ENCODE measurements around the gene GABRG3. TPM values are rescaled to one million over a fixed set of nuclear protein-coding genes. Genes with fewer than 3 reads are reported as not detected.

Gene GABRG3
- total RNA-seq, 1 donor from 2014 or later, result 3.0 TPM

GRCh38 chr15:27426805-27427204 lies 455.8 kb downstream of the GABRG3 start:
- no peak overlapping the region for H3K27ac Mint-ChIP-seq
- H3K36me3 Mint-ChIP-seq, result no peaks in the 10 kb centered on the region
- peaks cover 4% of the 10 kb centered on the region for H3K27me3 Mint-ChIP-seq (ENCODE audit: low read depth)
- H3K4me3 Mint-ChIP-seq, result no peak overlapping the region
- no peak for DNase-seq (ENCODE audit: low spot score in 2 of 2, unreplicated experiment in 2 of 2)
- H3K9me3 Mint-ChIP-seq, result peaks cover 23% of the 10 kb centered on the region
- H3K4me1 Mint-ChIP-seq, result peaks cover 3% of the 10 kb centered on the region
- TF ChIP-seq, protein P1, sequence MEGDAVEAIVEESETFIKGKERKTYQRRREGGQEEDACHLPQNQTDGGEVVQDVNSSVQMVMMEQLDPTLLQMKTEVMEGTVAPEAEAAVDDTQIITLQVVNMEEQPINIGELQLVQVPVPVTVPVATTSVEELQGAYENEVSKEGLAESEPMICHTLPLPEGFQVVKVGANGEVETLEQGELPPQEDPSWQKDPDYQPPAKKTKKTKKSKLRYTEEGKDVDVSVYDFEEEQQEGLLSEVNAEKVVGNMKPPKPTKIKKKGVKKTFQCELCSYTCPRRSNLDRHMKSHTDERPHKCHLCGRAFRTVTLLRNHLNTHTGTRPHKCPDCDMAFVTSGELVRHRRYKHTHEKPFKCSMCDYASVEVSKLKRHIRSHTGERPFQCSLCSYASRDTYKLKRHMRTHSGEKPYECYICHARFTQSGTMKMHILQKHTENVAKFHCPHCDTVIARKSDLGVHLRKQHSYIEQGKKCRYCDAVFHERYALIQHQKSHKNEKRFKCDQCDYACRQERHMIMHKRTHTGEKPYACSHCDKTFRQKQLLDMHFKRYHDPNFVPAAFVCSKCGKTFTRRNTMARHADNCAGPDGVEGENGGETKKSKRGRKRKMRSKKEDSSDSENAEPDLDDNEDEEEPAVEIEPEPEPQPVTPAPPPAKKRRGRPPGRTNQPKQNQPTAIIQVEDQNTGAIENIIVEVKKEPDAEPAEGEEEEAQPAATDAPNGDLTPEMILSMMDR (IDR thresholded peaks at IDR 0.05; ENCODE audit: unreplicated experiment), result no peak

DNA sequence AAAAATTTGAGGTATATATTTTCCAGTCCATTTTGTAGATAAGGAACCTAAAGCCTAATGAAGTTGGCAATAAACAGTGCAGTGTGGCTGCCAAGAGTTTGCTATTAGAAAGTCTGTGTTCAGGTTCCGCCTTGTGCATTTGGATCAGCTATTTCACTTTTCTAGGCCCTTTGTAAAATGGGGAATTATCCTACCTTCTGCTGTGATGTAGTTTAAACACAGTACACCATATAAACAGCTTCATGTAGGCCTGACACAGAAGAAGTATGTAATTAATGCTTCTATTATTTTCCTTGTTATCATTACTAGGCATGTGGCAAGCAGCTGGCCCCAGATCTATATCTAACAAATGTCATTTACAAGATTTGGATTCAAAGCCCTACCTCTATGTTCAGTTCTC lies 456.3 kb downstream of the GABRG3 start:
- no peak for DNase-seq (ENCODE audit: low spot score in 2 of 2, unreplicated experiment in 2 of 2)
- Mint-ChIP-seq H3K27ac (no peak overlapping the region), H3K4me3 (no peak overlapping the region), H3K4me1 (peaks cover 3% of the 10 kb centered on the region), H3K9me3 (peaks cover 25% of the 10 kb centered on the region), H3K36me3 (no peaks in the 10 kb centered on the region), H3K27me3 (ENCODE audit: low read depth) (peaks cover 2% of the 10 kb centered on the region)
- TF ChIP-seq, protein P1 (IDR thresholded peaks at IDR 0.05; ENCODE audit: unreplicated experiment), result no peak

DNA sequence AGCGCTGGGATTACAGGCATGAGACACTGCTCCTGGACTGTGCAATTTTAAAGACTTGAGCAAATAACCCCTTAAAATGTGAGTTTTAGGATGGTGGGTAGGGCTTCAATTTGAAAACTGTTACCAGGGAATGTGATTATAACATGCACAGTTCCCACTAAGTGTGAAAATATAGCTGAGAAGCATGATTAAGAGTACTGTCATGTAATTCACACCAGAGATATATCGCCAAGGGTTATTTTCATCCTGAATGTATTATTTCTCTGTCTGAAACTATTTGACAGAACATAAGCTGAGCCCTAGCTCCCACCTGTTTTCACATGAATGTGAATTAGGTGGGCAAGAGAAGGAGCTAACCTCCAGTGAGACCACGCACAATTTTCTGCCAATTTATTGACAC lies 457.2 kb downstream of the GABRG3 start:
- H3K4me1 Mint-ChIP-seq, result peaks cover 3% of the 10 kb centered on the region
- no peak for DNase-seq (ENCODE audit: low spot score in 2 of 2, unreplicated experiment in 2 of 2)
- no peaks in the 10 kb centered on the region for H3K36me3 Mint-ChIP-seq
- TF ChIP-seq, protein P1 (IDR thresholded peaks at IDR 0.05; ENCODE audit: unreplicated experiment), result no peak
- peaks cover 30% of the 10 kb centered on the region for H3K9me3 Mint-ChIP-seq
- H3K4me3 Mint-ChIP-seq, result no peak overlapping the region
- no peaks in the 10 kb centered on the region for H3K27me3 Mint-ChIP-seq (ENCODE audit: low read depth)
- H3K27ac Mint-ChIP-seq, result no peak overlapping the region

DNA sequence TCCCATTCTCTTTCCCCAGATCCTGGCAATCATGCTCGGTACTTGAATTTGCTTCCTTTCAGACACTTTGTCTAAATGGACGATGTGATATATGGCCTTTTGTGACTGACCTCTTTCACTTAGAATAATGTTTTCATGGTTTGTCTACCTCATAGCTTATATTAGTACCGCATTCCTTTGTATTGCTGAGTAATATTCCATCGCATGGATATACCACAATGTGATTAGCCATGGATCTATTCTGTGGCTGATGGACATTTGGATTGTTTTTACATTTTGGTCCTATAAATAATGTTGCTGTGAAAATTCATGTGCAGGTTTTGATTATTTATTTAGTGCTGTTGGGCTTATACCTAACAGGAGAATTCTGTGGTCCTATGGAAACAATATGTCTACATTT lies 458.6 kb downstream of the GABRG3 start:
- no peak for DNase-seq (ENCODE audit: low spot score in 2 of 2, unreplicated experiment in 2 of 2)
- Mint-ChIP-seq H3K9me3 (peaks cover 36% of the 10 kb centered on the region), H3K4me3 (no peak overlapping the region), H3K4me1 (peaks cover 3% of the 10 kb centered on the region), H3K36me3 (no peaks in the 10 kb centered on the region), H3K27ac (no peak overlapping the region), H3K27me3 (ENCODE audit: low read depth) (no peaks in the 10 kb centered on the region)
- TF ChIP-seq, protein P1 (IDR thresholded peaks at IDR 0.05; ENCODE audit: unreplicated experiment), result no peak

DNA sequence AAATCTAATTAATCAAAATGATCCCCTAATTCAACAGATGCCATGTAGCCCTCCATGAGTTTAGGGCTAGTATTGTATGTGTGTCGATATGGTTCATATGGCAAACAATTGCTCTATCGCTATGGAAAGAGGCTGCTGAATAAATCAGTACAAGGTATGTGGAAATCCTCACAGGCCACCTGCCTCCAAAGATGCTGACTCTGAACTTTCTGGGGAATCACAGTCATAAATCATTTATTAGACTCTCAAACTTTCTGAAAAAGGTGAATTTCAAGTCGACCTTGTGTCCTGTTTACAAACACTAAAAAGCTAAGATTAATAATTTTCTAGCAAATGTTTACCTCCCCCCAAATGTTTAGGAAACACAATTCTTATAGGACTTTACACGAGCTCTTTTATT lies 462.6 kb downstream of the GABRG3 start:
- DNase-seq (ENCODE audit: low spot score in 2 of 2, unreplicated experiment in 2 of 2), result no peak
- H3K4me1 Mint-ChIP-seq, result no peaks in the 10 kb centered on the region
- no peaks in the 10 kb centered on the region for H3K36me3 Mint-ChIP-seq
- no peak overlapping the region for H3K27ac Mint-ChIP-seq
- H3K4me3 Mint-ChIP-seq, result no peak overlapping the region
- H3K9me3 Mint-ChIP-seq, result peaks cover 47% of the 10 kb centered on the region
- peaks cover 2% of the 10 kb centered on the region for H3K27me3 Mint-ChIP-seq (ENCODE audit: low read depth)
- TF ChIP-seq, protein P1 (IDR thresholded peaks at IDR 0.05; ENCODE audit: unreplicated experiment), result no peak

All from mesothelial cell of epicardium (in vitro differentiated cells).